ENCODE data around the gene PVRIG. TPM values are rescaled to one million over a fixed set of nuclear protein-coding genes. Genes with fewer than 3 reads are reported as not detected.
"Not testable (repeated sequence)": the region's sequence is repeated elsewhere in the genome, so short reads cannot be mapped to it uniquely, and the experiment has no call there.

The PVRIG gene
- total RNA-seq, 4 donors from 2014 or later, result 0.13 to 0.51 TPM; not detected in 2

DNA sequence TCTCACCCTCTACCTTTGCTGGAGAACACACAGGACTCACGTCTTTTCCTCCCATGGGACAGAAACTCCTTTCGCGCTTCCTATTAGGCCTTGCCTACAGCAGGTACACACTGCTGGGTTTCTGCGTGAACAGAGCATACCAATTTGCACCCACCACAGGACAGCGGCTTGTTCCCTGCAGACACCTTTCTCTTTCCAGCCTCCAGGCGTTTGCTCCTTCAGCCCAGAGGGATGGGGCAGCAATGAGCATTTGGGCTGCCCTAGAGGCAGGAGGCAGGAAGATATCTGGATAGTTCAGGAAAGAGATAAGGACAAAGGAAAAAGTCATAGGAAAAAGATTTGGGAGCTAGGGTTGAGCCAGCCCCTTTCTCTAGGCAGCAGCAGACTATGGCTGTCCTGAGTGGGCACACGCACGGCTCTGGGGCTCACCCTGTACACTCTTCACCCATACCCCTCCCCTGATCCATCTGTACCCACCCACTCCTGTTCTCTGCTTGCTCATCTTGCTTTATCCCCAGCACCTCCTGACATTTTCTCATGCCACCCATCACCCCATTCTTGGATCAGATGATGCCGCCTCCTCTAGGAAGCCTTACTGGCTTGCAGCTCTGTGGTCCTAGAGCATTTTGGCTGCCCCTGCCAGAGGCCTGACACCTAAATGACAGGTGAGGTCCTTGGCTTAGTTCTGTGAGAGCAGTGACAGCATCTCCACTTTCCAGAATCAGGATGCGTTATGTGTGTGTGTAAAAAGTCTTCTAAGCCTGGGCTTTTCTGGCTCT, 47.0 kb downstream of the PVRIG start:
- no peak for DNase-seq (ENCODE audit: low spot score in 2 of 2)
- WGBS, 2 donors, result 83 to 87% methylated on average over 10 of the region's 10 CpGs
- no peak overlapping the region for H3K4me3 ChIP-seq (ENCODE audit: low read depth, poor library complexity, severe bottlenecking)
- no peak for TF ChIP-seq POLR2A (IDR thresholded peaks at IDR 0.05)
- TF ChIP-seq, protein P1, sequence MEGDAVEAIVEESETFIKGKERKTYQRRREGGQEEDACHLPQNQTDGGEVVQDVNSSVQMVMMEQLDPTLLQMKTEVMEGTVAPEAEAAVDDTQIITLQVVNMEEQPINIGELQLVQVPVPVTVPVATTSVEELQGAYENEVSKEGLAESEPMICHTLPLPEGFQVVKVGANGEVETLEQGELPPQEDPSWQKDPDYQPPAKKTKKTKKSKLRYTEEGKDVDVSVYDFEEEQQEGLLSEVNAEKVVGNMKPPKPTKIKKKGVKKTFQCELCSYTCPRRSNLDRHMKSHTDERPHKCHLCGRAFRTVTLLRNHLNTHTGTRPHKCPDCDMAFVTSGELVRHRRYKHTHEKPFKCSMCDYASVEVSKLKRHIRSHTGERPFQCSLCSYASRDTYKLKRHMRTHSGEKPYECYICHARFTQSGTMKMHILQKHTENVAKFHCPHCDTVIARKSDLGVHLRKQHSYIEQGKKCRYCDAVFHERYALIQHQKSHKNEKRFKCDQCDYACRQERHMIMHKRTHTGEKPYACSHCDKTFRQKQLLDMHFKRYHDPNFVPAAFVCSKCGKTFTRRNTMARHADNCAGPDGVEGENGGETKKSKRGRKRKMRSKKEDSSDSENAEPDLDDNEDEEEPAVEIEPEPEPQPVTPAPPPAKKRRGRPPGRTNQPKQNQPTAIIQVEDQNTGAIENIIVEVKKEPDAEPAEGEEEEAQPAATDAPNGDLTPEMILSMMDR (IDR thresholded peaks at IDR 0.05), result no peak
- intact Hi-C loops (cut with DNase I; ENCODE audit: low total_unique reads), result no loop called here

- WGBS, 2 donors, result 87 to 93% methylated on average over 6 of the region's 6 CpGs
- intact Hi-C loops (cut with DNase I; ENCODE audit: low total_unique reads), result no loop called here
- H3K4me3 ChIP-seq (ENCODE audit: low read depth, poor library complexity, severe bottlenecking), result no peak overlapping the region
- no peak for DNase-seq (ENCODE audit: low spot score in 2 of 2)
- no peak for TF ChIP-seq POLR2A (IDR thresholded peaks at IDR 0.05)
- TF ChIP-seq, protein P1 (IDR thresholded peaks at IDR 0.05), result no peak
Observed at GRCh38 chr7:100267648-100268047, 47.9 kb downstream of the PVRIG start.

DNA sequence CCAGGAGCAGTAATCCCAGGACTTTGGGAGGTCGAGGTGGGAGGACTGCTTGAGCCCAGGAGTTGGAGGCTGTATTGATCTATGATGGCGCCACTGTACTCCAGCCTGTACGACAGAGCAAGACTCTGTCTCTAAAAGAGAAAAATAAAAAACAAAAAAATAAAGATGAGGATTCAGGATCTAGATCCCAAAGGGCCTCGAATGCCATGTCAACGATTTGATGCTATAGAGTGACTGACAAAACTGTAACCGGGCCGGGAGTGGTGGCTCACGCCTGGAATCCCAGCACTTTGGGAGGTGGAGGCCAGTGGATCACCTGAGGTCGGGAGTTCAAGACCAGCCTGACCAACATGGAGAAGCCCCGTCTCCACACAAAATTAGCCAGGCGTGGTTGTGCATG, 49.1 kb downstream of the PVRIG start:
- DNase-seq (ENCODE audit: low spot score in 2 of 2); intact Hi-C loops (cut with DNase I; ENCODE audit: low total_unique reads); H3K4me3 ChIP-seq (ENCODE audit: low read depth, poor library complexity, severe bottlenecking): not testable (repeated sequence)
- 93 to 95% methylated on average over 11 of the region's 11 CpGs for WGBS, 2 donors

GRCh38 chr7:100269306-100270045, 49.7 kb downstream of the PVRIG start:
- DNase-seq (ENCODE audit: low spot score in 2 of 2); H3K4me3 ChIP-seq (ENCODE audit: low read depth, poor library complexity, severe bottlenecking); intact Hi-C loops (cut with DNase I; ENCODE audit: low total_unique reads): not testable (repeated sequence)
- 87 to 88% methylated on average over 14 of the region's 14 CpGs for WGBS, 2 donors

DNA sequence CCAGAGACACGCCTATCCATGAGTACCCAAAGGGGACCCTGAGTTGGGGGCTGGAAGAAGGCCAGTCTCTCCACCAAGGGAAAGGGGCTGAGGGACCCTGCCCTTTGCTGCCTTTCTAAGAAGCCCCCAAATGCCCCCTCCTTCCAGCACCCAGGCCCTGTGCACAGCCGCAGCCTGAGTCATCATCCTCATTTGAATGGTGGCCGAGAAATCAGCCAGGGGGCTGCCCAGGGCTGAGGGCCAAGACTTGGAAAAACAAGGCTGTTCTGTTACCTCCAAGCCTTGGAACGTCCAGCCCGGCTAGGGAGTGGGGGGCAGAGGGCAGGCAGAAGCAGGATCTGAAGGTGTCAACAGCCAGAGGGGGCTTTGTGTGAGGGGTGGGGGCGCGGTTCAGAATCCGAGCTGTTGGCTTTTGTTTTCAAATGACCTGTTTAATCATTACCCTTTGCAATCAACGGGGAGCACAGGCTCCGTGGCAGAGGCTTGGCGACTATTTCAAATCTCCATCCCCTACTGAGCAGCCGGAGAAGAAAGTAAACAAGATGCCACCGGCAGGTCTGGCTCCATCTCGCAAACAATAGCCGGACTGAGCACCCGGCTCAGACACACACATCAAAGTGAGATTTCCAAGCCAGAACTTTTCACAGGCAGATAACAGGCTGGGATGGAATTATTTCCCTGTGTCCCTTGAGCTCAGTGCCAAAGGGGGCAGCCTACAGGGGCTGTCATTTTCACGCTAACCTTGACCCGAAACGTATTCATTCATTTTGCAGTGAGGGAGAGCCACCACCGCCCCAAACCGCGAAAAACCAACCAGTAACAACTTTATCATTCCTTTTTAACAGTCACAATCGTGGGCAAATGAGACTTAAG, 50.5 kb downstream of the PVRIG start:
- 22 to 43% methylated on average over 12 to 20 of the region's 23 CpGs for WGBS, 2 donors
- H3K4me3 ChIP-seq (ENCODE audit: low read depth, poor library complexity, severe bottlenecking); DNase-seq (ENCODE audit: low spot score in 2 of 2); intact Hi-C loops (cut with DNase I; ENCODE audit: low total_unique reads): not testable (repeated sequence)

Other genes starting within 250 kb of the PVRIG start
- 1,000 to 10,000 TPM in 2 of 4 donors, 100 to 1,000 TPM in 2; 519 to 1,357 (median 824) TPM for gene AZGP1, start 243.9 kb upstream of the PVRIG start, total RNA-seq
- 10 to 100 TPM; 35.0 to 65.2 (median 50.4) TPM for gene ZKSCAN1, start 204.4 kb upstream of the PVRIG start, total RNA-seq
- 10 to 100 TPM; 13.2 to 25.5 (median 21.4) TPM for gene ZSCAN21, start 170.2 kb upstream of the PVRIG start, total RNA-seq
- 10 to 100 TPM; 16.4 to 25.9 (median 20.8) TPM for gene ZNF3, start 138.2 kb upstream of the PVRIG start, total RNA-seq
- gene COPS6, start 131.0 kb upstream of the PVRIG start, total RNA-seq, result 10 to 100 TPM; 22.3 to 42.7 (median 30.0) TPM
- 10 to 100 TPM; 41.5 to 52.2 (median 50.4) TPM for gene MCM7, start 118.6 kb upstream of the PVRIG start, total RNA-seq
- gene AP4M1, start 118.3 kb upstream of the PVRIG start, total RNA-seq, result 10 to 100 TPM; 18.6 to 24.6 (median 21.0) TPM
- 10 to 100 TPM; 37.1 to 74.3 (median 42.1) TPM for gene TAF6, start 100.6 kb upstream of the PVRIG start, total RNA-seq
- 1 to 10 TPM; 3.8 to 8.4 (median 6.5) TPM for gene CNPY4, start 100.3 kb upstream of the PVRIG start, total RNA-seq
- 1 to 10 TPM; 1.6 to 8.7 (median 6.0) TPM for gene MBLAC1, start 93.0 kb upstream of the PVRIG start, total RNA-seq
- gene LAMTOR4, start 71.0 kb upstream of the PVRIG start, total RNA-seq, result 100 to 1,000 TPM; 601 to 803 (median 717) TPM
- gene TRAPPC14, start 61.2 kb upstream of the PVRIG start, total RNA-seq, result 10 to 100 TPM; 20.8 to 46.5 (median 25.2) TPM
- gene GAL3ST4, start 51.3 kb upstream of the PVRIG start, total RNA-seq, result 10 to 100 TPM; 25.3 to 36.1 (median 27.2) TPM
- 10 to 100 TPM in 3 of 4 donors, 1 to 10 TPM in 1; 7.3 to 27.4 (median 11.8) TPM for gene GPC2, start 42.6 kb upstream of the PVRIG start, total RNA-seq
- 1 to 10 TPM in 2 of 4 donors, under 1 TPM in 2; 0.34 to 1.8 (median 1.0) TPM for gene STAG3, start 42.0 kb upstream of the PVRIG start, total RNA-seq
- not detected for gene SPDYE3, start 87.8 kb downstream of the PVRIG start, total RNA-seq
- gene PILRB, start 138.2 kb downstream of the PVRIG start, total RNA-seq, result 10 to 100 TPM; 33.3 to 86.8 (median 47.3) TPM
- 1 to 10 TPM; 2.2 to 4.6 (median 3.4) TPM for gene PILRA, start 153.5 kb downstream of the PVRIG start, total RNA-seq
- 1 to 10 TPM; 2.2 to 6.3 (median 4.6) TPM for gene ZCWPW1, start 208.8 kb downstream of the PVRIG start, total RNA-seq
- gene MEPCE, start 209.9 kb downstream of the PVRIG start, total RNA-seq, result 10 to 100 TPM; 26.1 to 54.4 (median 37.4) TPM
- 10 to 100 TPM; 26.3 to 63.2 (median 46.6) TPM for gene PPP1R35, start 216.5 kb downstream of the PVRIG start, total RNA-seq
- gene SPACDR, start 244.3 kb downstream of the PVRIG start, total RNA-seq, result 1 to 10 TPM in 1 of 4 donors, under 1 TPM in 1, not detected in 2; 0.26 to 1.5 TPM

Data from lower leg skin (tissue), 4 donors.